ENCODE measurements around the gene PIK3CG.
"Not testable (repeated sequence)": the region's sequence is repeated elsewhere in the genome, so short reads cannot be mapped to it uniquely, and the experiment has no call there.

Gene PIK3CG

DNA sequence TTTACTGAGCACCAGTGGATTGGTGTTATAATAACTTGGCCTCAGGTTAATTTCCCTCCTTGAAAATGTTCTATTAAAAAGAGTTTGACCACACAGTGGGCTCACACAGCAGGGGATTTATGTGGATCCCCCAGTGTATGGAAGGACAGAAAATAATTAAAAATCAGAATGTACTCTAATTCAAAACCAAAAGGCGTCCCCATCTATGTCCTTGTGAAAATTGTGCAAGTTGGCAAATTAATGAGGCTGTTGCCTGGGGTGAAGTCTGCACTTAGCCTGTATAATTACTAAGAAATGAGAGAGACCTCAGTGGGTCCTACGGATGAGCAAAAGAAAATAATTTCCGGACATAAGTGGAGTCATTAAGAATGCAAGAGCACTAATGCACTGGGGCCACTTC lies 31.1 kb downstream of the PIK3CG start:
- TF ChIP-seq, protein P1, sequence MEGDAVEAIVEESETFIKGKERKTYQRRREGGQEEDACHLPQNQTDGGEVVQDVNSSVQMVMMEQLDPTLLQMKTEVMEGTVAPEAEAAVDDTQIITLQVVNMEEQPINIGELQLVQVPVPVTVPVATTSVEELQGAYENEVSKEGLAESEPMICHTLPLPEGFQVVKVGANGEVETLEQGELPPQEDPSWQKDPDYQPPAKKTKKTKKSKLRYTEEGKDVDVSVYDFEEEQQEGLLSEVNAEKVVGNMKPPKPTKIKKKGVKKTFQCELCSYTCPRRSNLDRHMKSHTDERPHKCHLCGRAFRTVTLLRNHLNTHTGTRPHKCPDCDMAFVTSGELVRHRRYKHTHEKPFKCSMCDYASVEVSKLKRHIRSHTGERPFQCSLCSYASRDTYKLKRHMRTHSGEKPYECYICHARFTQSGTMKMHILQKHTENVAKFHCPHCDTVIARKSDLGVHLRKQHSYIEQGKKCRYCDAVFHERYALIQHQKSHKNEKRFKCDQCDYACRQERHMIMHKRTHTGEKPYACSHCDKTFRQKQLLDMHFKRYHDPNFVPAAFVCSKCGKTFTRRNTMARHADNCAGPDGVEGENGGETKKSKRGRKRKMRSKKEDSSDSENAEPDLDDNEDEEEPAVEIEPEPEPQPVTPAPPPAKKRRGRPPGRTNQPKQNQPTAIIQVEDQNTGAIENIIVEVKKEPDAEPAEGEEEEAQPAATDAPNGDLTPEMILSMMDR (IDR thresholded peaks at IDR 0.05; ENCODE audit: control insufficient read depth, extremely low read depth, insufficient read depth): no peak
- no peak for DNase-seq (ENCODE audit: low read depth)
- no peak overlapping the region for H3K4me3 ChIP-seq (ENCODE audit: low read depth, low read length)

DNA sequence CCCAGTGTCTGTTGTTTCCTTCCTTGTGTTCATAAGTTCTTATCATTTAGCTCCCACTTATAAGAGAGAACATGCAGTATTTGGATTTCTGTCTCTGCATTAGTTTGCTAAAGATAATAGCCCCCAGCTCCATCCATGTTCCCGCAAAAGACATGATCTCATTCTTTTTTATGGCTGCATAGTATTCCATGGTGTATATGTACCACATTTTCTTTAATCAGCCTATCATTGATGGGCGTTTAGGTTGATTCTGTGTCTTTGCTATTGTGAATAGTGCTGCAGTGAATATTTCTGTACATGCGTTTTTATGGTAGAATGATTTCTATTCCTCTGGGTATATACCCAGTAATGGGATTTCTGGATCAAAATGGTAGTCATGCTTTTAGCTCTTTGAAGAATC lies 32.5 kb downstream of the PIK3CG start:
- DNase-seq (ENCODE audit: low read depth); H3K4me3 ChIP-seq (ENCODE audit: low read depth, low read length): not testable (repeated sequence)

DNA sequence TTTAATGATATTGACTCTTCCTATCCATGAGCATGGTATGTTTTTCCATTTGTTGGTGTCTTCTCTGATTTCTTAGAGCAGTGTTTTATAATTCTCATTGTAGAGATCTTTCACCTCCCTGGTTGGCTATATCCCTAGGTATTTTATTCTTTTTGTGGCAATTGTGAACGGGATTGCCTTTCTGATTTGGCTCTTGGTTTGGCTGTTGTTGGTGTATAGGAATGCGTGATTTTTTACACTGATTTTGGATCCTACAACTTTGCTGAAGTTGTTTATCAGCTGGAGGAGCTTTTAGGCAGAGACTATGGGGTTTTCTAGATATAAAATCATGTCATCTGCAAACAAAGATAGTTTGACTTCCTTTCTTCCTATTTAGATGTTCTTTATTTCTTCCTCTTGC lies 33.9 kb downstream of the PIK3CG start:
- not testable (repeated sequence) for DNase-seq (ENCODE audit: low read depth); H3K4me3 ChIP-seq (ENCODE audit: low read depth, low read length)

DNA sequence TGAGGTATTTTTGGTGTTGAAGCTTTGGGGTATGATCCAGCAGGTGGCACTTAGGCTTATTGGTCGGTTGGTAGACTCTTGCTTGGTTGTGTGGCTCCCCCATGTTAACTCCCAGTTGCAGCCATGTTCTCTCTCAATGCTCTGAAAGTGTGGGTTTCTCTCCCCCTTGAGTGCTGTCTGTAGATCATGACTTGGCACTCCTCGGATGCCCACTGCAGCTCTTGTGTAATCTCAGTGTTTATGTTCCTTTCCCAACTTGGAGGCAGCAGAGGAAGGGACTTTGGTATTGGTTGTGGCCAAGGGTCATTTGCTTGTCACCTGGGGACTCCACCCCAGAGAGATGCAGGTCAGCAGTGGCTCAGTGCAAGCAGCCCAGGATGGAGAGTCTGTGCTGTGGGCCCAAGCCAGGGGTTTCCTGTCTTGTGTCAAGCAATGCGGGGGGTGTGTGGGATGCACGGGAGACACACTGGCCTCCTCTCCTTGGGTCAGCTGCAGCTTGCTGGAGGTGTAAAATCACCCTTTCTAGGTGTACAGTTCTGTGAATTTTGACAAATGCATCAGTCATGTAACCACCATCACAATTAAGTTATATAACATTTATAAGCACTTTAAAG lies 36.9 kb downstream of the PIK3CG start:
- H3K4me3 ChIP-seq (ENCODE audit: low read depth, low read length): no peak overlapping the region
- TF ChIP-seq, protein P1 (IDR thresholded peaks at IDR 0.05; ENCODE audit: control insufficient read depth, extremely low read depth, insufficient read depth): no peak
- DNase-seq (ENCODE audit: low read depth): no peak

DNA sequence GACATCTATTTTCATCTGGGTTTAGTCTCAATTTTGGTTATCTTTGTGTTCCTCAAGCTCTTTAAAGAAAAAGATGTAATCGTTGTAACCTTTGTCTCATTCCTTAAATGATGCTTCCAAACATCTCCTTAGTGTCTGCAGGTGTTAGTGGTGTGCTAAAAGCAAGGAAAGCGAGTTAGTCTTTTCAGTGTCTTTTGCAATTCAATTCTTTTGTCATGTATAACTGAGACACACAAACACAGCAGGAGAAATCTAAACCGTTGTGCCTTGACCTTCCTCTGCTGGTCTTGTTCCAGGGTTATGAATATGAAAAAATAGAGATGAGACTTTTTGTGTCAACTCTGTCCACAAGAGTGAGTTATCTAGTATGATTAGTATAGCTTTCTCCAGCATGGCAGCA lies 40.7 kb downstream of the PIK3CG start:
- no peak for DNase-seq (ENCODE audit: low read depth)
- TF ChIP-seq, protein P1 (IDR thresholded peaks at IDR 0.05; ENCODE audit: control insufficient read depth, extremely low read depth, insufficient read depth): no peak
- no peak overlapping the region for H3K4me3 ChIP-seq (ENCODE audit: low read depth, low read length)

DNA sequence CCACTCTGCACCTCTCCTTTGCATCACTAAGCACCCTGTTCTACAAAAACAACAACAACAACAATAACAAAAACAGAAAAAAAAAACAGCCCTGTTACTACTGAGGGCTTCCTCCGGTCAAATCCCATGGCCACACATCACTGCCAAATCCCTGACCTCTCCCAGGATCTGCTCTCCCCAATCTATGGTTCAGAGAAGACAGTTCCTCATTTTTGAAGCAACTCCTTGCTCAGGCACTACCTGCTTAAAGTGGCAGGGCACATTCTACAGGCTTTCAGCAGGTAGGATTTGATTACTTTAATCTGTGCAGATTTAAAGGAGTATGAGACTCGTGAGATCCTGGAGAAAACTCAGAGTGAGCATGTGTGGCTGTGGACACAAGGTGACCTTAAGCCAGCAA lies 46.9 kb downstream of the PIK3CG start:
- DNase-seq (ENCODE audit: low read depth): no peak
- no peak overlapping the region for H3K4me3 ChIP-seq (ENCODE audit: low read depth, low read length)

DNA sequence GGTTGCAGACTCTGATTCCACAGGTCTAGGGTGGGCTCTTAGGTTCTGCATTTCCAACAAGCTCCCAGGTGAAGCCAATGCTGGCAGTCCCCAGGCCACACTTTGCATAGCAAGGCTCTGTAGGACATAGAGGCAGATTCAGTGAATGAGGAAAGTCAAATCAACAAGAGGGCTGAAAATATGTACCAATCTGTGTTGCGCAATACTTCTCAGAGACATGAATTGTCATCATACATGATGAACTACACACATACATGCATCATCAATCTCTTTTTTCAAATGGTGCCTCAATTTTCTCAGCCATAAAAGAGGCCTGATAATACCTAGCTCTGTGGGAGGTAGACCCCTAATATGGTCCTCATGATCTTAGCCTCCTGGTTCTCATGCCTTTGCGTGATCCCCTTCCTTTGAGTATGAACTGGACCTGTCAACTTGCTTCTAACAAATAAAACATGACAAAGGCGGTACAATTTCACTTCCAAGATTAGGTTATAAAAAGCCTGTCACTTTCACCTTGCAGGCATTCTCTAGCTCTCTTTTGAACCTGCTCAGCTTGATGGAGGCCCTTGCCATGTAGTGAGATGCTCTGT lies 49.0 kb downstream of the PIK3CG start:
- TF ChIP-seq, protein P1 (IDR thresholded peaks at IDR 0.05; ENCODE audit: control insufficient read depth, extremely low read depth, insufficient read depth): no peak

More for the DNA sequence above, 46.9 kb downstream of the PIK3CG start:
- TF ChIP-seq, protein P1 (IDR thresholded peaks at IDR 0.05; ENCODE audit: control insufficient read depth, extremely low read depth, insufficient read depth): no peak

DNA sequence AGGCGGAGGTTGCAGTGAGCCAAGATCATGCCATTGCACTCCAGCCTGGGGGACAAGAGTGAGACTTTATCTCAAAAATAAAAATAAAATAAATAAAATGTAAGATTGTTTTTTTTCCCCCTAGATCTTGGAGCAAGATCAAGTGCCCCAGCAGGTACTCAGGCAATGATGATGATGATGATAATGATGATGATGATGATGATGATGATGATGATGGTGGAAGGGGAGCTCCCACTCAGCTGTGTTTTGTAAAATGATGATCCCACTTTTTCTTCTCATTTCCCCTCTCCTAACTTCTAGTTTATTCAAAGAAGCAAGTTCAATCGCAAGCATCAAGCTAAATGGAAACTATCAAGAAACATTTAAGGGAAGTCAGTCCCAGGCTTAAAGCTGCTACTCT lies 50.3 kb downstream of the PIK3CG start:
- no peak overlapping the region for H3K4me3 ChIP-seq (ENCODE audit: low read depth, low read length)
- DNase-seq (ENCODE audit: low read depth): no peak
- TF ChIP-seq, protein P1 (IDR thresholded peaks at IDR 0.05; ENCODE audit: control insufficient read depth, extremely low read depth, insufficient read depth): no peak

More for the DNA sequence above, 49.0 kb downstream of the PIK3CG start:
- no peak for DNase-seq (ENCODE audit: low read depth)
- no peak overlapping the region for H3K4me3 ChIP-seq (ENCODE audit: low read depth, low read length)

Data from LNCaP clone FGC (cell line).